Measurements from ENCODE around the gene ELL2. TPM values are rescaled to one million over a fixed set of nuclear protein-coding genes. Genes with fewer than 3 reads are reported as not detected.

The ELL2 gene
- total RNA-seq, 1 donor from 2014 or later: 21.6 TPM

DNA sequence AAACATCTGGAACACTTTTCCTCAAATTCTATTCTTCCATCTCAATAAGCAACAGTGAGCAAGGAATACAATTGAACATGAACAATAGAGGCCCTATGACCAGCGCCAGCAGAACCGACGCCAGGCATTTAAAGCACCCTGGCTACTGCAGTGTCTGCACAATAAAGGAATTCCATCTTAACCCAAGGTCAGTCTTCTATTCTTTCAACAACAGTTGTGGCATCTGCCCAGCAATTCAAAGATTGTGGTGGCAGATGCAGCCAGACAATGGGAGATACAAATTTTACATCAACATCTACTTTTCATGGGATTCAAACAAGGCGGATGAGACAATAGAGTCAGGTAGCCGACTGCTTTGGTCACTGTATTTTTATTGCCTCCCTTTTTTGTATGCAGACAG lies 65.9 kb downstream of the ELL2 start:
- Mint-ChIP-seq H3K27ac (ENCODE audit: unreplicated experiment) (peak overlapping the region; percentile 74), H3K4me1 (ENCODE audit: unreplicated experiment) (peaks cover 10% of the 10 kb centered on the region), H3K9me3 (ENCODE audit: unreplicated experiment) (no peaks in the 10 kb centered on the region), H3K27me3 (ENCODE audit: unreplicated experiment) (no peaks in the 10 kb centered on the region), H3K4me3 (ENCODE audit: unreplicated experiment) (no peak overlapping the region), H3K36me3 (ENCODE audit: low read depth, unreplicated experiment) (peaks cover 5% of the 10 kb centered on the region)
- no peak for DNase-seq (ENCODE audit: low spot score)
- TF ChIP-seq, protein P1, sequence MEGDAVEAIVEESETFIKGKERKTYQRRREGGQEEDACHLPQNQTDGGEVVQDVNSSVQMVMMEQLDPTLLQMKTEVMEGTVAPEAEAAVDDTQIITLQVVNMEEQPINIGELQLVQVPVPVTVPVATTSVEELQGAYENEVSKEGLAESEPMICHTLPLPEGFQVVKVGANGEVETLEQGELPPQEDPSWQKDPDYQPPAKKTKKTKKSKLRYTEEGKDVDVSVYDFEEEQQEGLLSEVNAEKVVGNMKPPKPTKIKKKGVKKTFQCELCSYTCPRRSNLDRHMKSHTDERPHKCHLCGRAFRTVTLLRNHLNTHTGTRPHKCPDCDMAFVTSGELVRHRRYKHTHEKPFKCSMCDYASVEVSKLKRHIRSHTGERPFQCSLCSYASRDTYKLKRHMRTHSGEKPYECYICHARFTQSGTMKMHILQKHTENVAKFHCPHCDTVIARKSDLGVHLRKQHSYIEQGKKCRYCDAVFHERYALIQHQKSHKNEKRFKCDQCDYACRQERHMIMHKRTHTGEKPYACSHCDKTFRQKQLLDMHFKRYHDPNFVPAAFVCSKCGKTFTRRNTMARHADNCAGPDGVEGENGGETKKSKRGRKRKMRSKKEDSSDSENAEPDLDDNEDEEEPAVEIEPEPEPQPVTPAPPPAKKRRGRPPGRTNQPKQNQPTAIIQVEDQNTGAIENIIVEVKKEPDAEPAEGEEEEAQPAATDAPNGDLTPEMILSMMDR (IDR thresholded peaks at IDR 0.05; ENCODE audit: unreplicated experiment): no peak

DNA sequence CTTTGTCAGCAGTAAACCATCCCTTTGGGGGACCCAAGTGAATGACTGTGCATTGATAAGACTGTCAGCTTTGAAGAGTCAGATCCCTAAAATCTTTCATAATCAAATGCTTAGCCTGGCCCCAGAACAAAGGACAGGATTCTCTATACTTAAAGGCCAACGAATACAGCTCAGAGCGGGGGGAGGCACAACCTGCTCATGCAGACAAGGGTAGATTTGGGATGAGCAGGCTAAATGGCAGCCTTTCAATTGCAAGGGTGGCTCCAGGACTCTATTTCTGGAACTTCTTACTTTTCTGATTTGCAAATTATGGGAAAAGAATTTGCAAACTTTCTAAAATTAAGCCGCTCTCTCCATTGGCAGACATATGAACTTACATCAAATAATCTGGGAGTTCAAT lies 66.4 kb downstream of the ELL2 start:
- no peak for DNase-seq (ENCODE audit: low spot score)
- peaks cover 10% of the 10 kb centered on the region for H3K4me1 Mint-ChIP-seq (ENCODE audit: unreplicated experiment)
- TF ChIP-seq, protein P1 (IDR thresholded peaks at IDR 0.05; ENCODE audit: unreplicated experiment): no peak
- no peak overlapping the region for H3K4me3 Mint-ChIP-seq (ENCODE audit: unreplicated experiment)
- peak overlapping the region; percentile 74 for H3K27ac Mint-ChIP-seq (ENCODE audit: unreplicated experiment)
- no peaks in the 10 kb centered on the region for H3K27me3 Mint-ChIP-seq (ENCODE audit: unreplicated experiment)
- no peaks in the 10 kb centered on the region for H3K9me3 Mint-ChIP-seq (ENCODE audit: unreplicated experiment)
- peaks cover 5% of the 10 kb centered on the region for H3K36me3 Mint-ChIP-seq (ENCODE audit: low read depth, unreplicated experiment)

- Mint-ChIP-seq H3K9me3 (ENCODE audit: unreplicated experiment) (no peaks in the 10 kb centered on the region), H3K27me3 (ENCODE audit: unreplicated experiment) (no peaks in the 10 kb centered on the region), H3K27ac (ENCODE audit: unreplicated experiment) (no peak overlapping the region), H3K4me1 (ENCODE audit: unreplicated experiment) (peaks cover 5% of the 10 kb centered on the region), H3K4me3 (ENCODE audit: unreplicated experiment) (no peak overlapping the region), H3K36me3 (ENCODE audit: low read depth, unreplicated experiment) (peaks cover 5% of the 10 kb centered on the region)
- TF ChIP-seq, protein P1 (IDR thresholded peaks at IDR 0.05; ENCODE audit: unreplicated experiment): peak; percentile 33
- DNase-seq (ENCODE audit: low spot score): peak; percentile 43
Observed at GRCh38 chr5:95892784-95893354, 68.8 kb downstream of the ELL2 start.

DNA sequence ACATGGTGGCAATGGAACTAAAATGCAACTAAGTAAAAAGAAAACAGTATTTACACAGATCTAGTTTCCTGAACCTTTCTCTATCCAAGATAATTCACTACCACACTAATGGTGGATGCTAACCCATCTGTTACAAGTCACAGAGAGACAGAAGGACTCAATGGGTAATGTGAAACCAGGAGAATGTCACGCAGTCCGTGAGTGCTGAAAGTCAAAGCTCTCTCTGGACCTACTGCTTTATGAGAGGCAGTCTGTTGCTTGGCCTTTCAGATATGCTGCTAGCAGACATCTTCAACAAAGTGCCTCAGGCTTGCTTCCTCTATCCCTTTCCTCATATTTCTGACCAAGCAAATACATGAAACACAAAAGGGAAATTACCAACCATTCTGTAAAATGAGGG lies 70.2 kb downstream of the ELL2 start:
- H3K27me3 Mint-ChIP-seq (ENCODE audit: unreplicated experiment): no peaks in the 10 kb centered on the region
- no peaks in the 10 kb centered on the region for H3K9me3 Mint-ChIP-seq (ENCODE audit: unreplicated experiment)
- TF ChIP-seq, protein P1 (IDR thresholded peaks at IDR 0.05; ENCODE audit: unreplicated experiment): no peak
- peaks cover 5% of the 10 kb centered on the region for H3K36me3 Mint-ChIP-seq (ENCODE audit: low read depth, unreplicated experiment)
- H3K4me3 Mint-ChIP-seq (ENCODE audit: unreplicated experiment): no peak overlapping the region
- no peak overlapping the region for H3K27ac Mint-ChIP-seq (ENCODE audit: unreplicated experiment)
- DNase-seq (ENCODE audit: low spot score): no peak
- peaks cover 5% of the 10 kb centered on the region for H3K4me1 Mint-ChIP-seq (ENCODE audit: unreplicated experiment)

GRCh38 chr5:95889076-95889475 lies 72.6 kb downstream of the ELL2 start:
- Mint-ChIP-seq H3K36me3 (ENCODE audit: low read depth, unreplicated experiment) (no peaks in the 10 kb centered on the region), H3K27me3 (ENCODE audit: unreplicated experiment) (no peaks in the 10 kb centered on the region), H3K27ac (ENCODE audit: unreplicated experiment) (no peak overlapping the region), H3K9me3 (ENCODE audit: unreplicated experiment) (no peaks in the 10 kb centered on the region), H3K4me1 (ENCODE audit: unreplicated experiment) (no peaks in the 10 kb centered on the region), H3K4me3 (ENCODE audit: unreplicated experiment) (no peak overlapping the region)
- DNase-seq (ENCODE audit: low spot score): no peak
- TF ChIP-seq, protein P1 (IDR thresholded peaks at IDR 0.05; ENCODE audit: unreplicated experiment): no peak

All from endothelial cell (in vitro differentiated cells).